GM19438 (cell line): Measurements from ENCODE around the gene TUBB4B.
A peak's percentile ranks its signal among the peaks of the same experiment; 100 is the strongest.

Experiments
- ATAC-seq: cut with Tn5 transposase; IDR thresholded peaks from one replicate; pipeline ENCODE4 v1.9.1; 2021; ENCODE audit warnings: low read depth; ENCODE audit not compliant: unreplicated experiment

The TUBB4B gene

DNA sequence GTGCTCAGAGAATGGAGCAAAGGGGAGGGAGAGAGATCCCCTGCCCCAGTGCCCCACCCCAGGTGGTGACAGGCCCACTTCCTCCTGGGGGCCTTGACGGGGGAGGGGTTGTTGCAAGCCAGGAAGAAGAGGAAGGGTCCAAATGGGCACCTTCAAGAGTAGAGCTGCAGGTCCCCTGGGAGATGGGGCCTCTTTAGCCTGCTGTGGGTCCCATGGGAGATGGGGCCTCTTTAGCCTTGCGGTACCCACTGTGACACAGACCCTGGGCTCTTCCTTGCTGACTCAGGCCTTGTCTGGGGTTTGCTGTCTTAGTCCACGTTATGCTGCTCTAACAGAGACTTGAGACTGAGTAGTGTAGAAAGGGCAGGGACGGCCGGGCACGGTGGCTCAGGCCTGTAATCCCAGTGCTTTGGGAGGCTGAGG, 26.9 kb downstream of the TUBB4B start:
- peak; percentile 53 for ATAC-seq

DNA sequence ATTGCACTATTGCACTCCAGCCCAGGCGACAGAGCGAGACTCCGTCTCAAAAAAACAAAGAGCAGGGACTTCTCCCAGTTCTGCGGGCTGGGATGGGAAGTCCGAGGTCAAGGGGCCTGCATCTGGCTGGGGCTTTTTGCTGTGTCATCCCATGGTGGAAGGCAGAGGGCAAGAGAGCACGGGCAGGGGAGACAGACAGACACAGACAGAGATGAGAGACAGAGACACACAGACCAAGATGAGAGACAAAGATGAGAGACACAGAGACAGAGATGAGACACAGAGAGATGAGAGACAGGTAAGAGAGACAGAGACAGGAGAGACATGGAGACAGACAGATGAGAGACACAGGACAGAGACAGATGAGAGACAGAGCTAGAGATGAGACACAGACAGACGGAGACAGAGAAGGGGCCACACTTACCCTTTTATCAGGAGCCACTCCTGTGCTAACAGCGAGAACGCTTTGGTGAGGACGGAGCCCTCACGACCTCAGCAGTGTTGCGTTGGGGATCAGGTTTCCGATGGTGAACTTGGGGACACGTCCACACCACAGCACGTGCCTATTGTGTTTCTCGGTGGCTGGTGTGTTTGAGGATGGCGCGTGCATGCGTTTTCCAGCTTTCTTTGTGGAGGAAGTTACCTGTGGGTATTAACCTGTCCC, 27.6 kb downstream of the TUBB4B start:
- ATAC-seq, result no peak

- ATAC-seq, result no peak
These were observed 28.2 kb downstream of the TUBB4B start for GRCh38 chr9:137269231-137269772.

- ATAC-seq, result no peak
These were observed 30.0 kb downstream of the TUBB4B start for GRCh38 chr9:137270929-137271695.

DNA sequence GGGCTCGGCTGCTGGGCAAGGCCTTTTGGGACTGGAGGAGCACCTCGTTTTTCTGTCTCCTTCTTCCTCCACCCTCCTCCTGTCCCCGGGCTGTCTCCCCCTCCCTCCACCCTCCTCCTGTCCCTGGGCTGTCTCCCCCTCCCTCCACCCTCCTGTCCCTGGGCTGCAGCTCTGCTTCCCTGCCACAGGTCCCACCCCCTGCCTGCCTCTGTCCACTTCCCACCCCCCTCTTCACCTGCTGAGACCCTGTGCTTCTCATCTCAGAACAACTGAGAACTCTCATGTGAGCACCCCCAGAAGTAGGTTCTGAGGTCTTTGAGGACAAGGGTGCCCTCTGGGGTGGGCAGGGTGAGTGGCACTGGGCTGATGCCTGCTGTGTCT, 30.6 kb downstream of the TUBB4B start:
- ATAC-seq, result no peak

GRCh38 chr9:137272241-137273094, 31.4 kb downstream of the TUBB4B start:
- no peak for ATAC-seq

- no peak for ATAC-seq
These were observed 32.0 kb downstream of the TUBB4B start for GRCh38 chr9:137273095-137273490.

GRCh38 chr9:137273611-137274320, 32.7 kb downstream of the TUBB4B start:
- no peak for ATAC-seq

DNA sequence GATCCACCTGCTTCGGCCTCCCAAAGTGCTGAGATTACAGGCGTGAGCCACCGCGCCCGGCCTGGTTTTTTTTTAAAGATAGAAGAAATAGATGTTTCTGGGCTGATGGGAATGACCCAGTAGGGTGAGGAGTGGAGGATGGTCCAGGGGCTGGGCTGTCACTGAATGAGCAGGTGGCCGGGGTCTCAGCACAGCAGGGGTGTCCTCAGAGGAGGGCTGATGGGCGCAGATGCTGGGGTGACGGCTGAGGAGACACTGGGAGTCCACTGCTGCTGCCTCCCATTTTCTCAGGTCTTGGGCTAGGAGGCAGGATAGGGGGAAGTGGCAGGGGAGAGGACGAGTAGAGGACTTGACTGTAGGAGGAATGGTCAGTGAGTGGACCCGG, 34.1 kb downstream of the TUBB4B start:
- no peak for ATAC-seq

DNA sequence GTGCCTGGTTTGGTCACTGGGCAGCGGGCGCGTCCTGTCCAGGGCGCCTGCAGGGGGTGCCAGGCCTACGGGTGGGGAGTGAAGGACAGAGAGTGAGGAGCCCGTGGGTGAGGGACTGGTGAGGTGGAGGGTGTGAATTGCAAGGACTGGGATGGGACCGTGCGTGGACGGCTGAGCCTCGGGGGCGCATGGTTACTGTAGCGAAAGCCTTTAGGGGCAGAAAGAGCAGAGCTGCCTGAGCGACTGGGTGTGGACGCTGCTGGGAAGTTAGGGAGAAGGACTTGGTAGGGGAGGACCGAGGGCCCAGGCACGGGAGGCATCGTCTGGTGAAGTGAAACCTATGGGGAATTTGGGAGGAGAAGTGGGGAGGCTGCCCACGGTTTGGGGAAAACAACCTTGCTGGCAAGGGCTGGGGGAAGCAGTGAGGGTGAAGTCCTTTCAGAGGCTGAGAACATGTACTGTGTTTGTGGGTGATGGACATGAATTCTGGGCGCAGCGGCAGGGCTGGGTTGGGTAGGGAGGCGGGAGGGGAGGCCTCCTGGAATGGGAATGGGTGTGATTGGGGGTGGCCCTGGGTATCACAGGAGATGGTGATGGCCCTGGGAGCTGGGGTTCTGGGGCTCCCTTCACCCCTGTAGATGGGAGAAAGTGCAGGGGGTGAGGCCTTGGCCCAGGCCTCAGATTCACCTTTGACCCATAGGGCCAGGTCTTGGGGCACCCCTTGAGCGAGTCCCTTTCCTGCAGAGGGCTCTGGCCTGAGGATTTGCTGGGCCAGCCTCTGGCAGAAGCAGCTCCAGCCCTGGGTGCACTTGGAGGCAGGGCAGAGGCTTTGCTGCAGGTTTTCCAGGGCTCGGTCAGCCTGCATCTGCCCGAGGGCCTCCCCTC, 34.7 kb downstream of the TUBB4B start:
- no peak for ATAC-seq

GRCh38 chr9:137276473-137277328, 35.6 kb downstream of the TUBB4B start:
- no peak for ATAC-seq

- peak; percentile 65 for ATAC-seq
These were observed 36.4 kb downstream of the TUBB4B start, which contains the start of gene TOR4A for GRCh38 chr9:137277329-137278041. TOR4A (plus strand) TSS chr9:137277726; CDS start chr9:137278690, 964 bp downstream.

DNA sequence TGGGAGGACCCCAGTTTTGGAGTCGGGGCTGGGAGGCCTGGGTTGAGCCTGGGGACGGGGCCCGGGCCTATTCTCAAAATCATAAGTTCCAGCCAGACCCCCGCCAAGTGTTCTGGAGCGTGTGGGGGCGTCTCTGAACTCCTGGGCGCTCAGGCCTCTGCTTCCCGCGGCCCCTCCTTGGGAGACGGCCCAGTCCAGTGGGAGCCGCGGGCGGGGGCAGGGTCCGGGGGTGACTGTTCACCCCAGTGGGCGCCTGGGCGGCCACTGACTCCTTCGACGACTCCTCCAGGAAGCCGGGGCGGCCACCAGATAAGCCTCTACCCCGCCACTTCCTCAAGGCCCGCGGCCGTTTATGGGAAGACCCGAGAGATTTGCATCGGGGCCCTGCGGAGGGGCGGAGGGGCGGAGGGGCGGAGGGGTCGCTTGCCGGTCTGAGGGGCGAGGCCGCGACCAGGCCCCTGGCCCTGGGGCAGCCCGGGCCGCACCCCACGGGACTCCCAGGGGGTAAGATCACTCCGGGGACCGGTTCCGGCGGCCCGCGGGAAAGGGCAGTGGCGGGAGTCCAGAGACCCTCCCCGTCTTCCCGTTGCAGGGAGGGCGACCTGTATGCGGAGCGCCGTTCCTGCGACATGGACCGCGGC, 37.1 kb downstream of the TUBB4B start:
- peak; percentile 5 for ATAC-seq

- no peak for ATAC-seq
These were observed 37.9 kb downstream of the TUBB4B start for GRCh38 chr9:137278721-137279711.

DNA sequence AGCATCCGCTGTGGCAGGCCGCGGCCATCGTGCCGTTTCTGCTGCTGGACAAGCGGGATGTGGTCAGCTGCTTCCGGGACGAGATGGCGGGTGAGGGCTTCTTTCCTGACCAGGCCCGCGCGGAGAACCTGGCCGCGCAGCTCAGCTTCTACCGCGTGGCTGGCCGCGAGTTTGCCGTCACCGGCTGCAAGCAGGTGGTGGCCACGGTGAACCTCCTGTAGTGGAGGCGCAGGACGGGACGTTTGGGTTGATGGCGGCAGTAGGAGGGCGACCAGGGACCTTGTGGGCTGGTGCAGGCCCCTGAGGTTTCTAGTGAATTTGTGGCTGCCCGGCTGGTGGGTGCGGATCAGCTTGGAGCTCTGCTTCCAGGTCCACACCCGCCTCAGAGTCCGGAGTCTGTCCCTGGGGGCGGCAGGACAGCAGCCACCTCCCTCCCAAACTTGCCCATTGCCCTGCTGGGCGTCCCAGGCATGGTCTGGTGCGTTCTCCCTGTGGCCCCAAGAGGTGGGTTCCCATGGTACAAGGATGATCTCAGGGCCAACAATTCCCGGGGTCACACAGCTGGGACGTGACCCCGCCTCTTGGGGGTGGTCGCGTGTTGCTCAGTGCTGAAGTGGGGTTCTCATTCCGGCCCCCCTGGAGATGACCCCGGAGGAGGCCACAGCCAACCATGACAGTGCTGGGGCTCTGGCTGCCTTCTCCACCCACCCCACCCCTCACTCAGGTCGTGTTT, 38.8 kb downstream of the TUBB4B start:
- no peak for ATAC-seq
